GM13976 (cell line): ENCODE data around the gene SFXN5.

Experiments used
- DNase-seq: peaks from one replicate; pipeline ENCODE4 v3.0.0; 2012; ENCODE audit warnings: low spot score
- in situ Hi-C: fragments of 300-500 bp; cut with MboI; formaldehyde crosslinking; loops from one replicate; pipeline ENCODE4 v1.12.0; 2022; ENCODE audit warnings: low sequenced_read_pairs, mixed read lengths, inconsistent platforms; ENCODE audit not compliant: unreplicated experiment
- TF ChIP-seq, protein P1 (sequence below): IDR thresholded peaks from 2 replicates; pipeline ENCODE4 v1.5.1; 2012; ENCODE audit warnings: borderline replicate concordance, mild to moderate bottlenecking; ENCODE audit not compliant: insufficient read depth; ENCODE audit errors: extremely low read depth, missing control alignments, control extremely low read depth

Gene SFXN5

DNA sequence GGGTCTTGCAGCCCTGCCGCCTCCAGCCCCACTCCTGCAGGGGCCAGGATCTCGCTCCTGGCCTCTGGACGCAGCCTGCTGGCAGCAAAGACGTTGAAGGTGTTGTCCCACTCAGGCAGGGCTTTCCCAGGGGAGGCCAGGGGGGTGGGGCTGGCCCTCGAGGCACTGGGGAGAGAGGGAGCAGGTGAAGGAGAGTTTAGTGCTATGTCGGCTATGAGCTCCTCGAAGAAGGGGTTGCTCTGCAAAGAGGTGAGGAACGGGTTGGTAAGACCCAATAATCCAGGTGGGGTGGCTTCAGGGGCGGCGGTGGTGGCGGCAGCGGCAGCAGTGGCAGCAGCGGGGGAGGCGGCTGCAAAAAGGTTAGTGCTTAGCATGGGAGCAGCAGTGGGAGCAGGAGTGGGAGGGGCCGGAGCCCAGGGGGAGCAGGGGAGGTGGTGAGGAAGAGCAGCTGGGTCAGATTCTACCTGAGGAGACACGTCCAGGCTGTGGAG, 9.7 kb upstream of the SFXN5 start:
- DNase-seq: no peak
- TF ChIP-seq, protein P1, sequence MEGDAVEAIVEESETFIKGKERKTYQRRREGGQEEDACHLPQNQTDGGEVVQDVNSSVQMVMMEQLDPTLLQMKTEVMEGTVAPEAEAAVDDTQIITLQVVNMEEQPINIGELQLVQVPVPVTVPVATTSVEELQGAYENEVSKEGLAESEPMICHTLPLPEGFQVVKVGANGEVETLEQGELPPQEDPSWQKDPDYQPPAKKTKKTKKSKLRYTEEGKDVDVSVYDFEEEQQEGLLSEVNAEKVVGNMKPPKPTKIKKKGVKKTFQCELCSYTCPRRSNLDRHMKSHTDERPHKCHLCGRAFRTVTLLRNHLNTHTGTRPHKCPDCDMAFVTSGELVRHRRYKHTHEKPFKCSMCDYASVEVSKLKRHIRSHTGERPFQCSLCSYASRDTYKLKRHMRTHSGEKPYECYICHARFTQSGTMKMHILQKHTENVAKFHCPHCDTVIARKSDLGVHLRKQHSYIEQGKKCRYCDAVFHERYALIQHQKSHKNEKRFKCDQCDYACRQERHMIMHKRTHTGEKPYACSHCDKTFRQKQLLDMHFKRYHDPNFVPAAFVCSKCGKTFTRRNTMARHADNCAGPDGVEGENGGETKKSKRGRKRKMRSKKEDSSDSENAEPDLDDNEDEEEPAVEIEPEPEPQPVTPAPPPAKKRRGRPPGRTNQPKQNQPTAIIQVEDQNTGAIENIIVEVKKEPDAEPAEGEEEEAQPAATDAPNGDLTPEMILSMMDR: no peak
- in situ Hi-C loops: loop anchor here (10.0 kb wide), 1 partner anchor 84 kb away; no protein-coding TSS in a partner anchor

GRCh38 chr2:73080321-73081131, 9.0 kb upstream of the SFXN5 start:
- TF ChIP-seq, protein P1: no peak
- in situ Hi-C loops: loop anchor here (10.0 kb wide), 1 partner anchor 84 kb away; no protein-coding TSS in a partner anchor
- no peak for DNase-seq

DNA sequence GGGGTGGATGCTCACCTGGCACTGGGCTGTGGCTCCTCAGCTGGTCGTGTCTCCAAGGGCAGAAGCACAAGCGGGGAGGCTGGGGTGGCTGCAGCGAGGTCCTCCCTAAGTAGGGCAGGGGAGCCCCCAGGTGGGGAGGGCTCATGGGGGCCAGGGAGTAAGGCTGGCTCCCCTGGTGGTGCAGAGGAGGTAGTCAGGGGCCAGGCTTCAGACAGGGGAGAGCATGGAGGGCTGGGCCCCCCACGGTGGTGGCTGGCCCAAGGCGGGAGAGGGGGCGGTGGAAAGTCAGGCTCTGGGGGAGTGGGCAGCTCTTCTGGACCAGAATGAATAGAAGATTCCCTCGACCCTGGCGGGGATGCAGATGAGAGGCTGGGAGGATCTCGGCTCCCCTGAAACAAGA, 8.1 kb upstream of the SFXN5 start:
- no peak for DNase-seq
- in situ Hi-C loops: loop anchor here (10.0 kb wide), 1 partner anchor 85 kb away; no protein-coding TSS in a partner anchor
- TF ChIP-seq, protein P1: no peak

DNA sequence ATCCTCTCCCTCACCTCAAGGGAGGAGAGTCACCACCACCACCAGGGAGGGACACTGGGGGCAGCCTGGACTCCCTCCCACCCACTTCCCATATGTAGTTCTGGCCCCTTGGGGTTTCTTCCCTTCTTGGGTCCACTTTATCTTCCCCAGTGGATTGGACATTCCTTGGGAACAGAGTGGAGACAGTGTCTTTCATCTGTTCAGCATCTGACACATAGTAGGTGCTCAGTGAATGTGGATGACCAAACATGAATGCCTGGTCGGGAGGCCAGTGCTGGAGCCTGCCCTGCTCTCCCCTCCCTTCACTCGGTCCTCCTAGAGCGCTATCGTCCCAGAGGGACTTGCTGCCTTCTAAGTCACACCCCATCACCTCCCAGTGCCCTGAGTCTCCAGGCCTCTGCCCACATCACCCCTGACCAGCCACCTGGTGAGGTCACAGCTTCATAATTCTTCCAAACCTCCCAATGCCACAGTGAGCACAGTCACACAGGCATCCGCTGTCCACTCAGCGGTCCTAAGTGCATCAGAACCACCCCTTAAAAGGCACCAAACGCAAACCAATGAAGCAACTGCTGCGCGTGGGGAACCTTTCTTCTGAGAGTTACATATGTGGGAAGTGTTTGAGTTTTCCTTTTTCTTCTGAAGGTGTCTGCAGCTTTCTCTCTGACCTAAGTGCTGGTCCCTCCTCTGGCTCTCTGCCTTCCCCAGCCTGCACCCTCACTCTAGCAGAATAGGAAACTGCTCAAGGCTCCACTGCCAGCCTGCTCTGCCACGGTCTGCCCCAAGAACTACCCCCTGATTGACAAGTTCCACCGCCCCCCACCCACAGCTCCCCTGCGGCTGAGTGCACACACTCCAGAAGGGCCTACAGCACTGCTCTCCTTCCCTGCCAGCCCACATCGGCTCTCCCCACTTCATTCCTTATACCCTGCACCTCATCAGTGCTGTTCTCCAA, 7.2 kb upstream of the SFXN5 start:
- TF ChIP-seq, protein P1: no peak
- in situ Hi-C loops: no loop called here
- DNase-seq: no peak

- TF ChIP-seq, protein P1: no peak
- no peak for DNase-seq
- in situ Hi-C loops: no loop called here
Measured at GRCh38 chr2:73077424-73077795, 5.9 kb upstream of the SFXN5 start.

DNA sequence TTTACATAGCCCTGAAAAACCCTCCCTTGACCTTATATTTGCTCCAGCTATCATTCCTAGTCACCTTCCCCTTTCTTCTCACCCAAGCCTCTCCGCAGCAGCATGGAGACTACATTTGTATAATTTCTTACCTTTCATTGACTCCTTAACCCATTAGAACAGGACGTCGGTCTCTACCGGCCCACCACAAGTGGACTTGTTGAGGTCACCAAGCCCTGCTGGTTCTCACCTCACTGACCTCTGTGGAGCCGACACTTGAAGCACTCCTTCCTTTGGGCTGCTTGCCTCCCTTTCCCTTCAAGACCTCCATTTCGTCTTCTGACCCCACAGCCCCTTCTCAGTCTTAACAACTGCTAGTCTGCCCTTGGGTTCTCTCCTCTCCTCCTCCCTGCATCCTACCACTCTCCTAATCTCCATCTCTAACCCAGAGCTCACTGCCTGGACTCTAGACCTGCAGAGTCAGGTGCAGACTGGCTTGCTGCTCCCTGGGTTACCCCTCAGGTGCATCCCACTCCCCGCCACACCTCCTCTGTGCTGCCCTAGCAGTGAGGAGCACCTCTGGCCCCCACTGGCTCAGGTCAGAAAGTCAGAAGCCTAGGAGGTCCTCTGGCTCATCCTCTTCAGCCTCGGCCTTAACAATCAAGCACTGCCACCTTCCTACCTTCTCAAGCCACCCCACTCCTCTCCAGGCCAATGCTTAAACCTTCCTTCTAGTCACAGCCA, 5.3 kb upstream of the SFXN5 start:
- DNase-seq: no peak
- TF ChIP-seq, protein P1: no peak
- in situ Hi-C loops: no loop called here
